ENCODE data around the gene TMEM203. TPM values are rescaled to one million over a fixed set of nuclear protein-coding genes. Genes with fewer than 3 reads are reported as not detected.

TMEM203 gene
- total and polyA plus RNA-seq, 2 of the 13 experiments (the other 11 are each of a cell fraction or from before 2014, with no cell fraction given): 23.4 to 36.7 TPM

- POLR2A ChIA-PET: interaction anchor here (1.9 kb wide), 1 partner anchor 29 kb away, joined by 6 read pairs; no protein-coding TSS in a partner anchor
- intact Hi-C loops (cut with micrococcal nuclease; ENCODE audit: unreplicated experiment): no loop called here
- no peak overlapping the region for H2AFZ ChIP-seq (ENCODE audit: low read length)
- FAIRE-seq (no peak), DNase-seq (ENCODE audit: low spot score) (no peak), ATAC-seq (no peak)
- H3K4me1 ChIP-seq (ENCODE audit: insufficient read depth, low read length): peaks cover 57% of the 10 kb centered on the region
- no peaks in the 10 kb centered on the region for H3K9me3 ChIP-seq (ENCODE audit: low read length)
- in situ Hi-C loops (cut with HindIII; ENCODE audit: extremely low pct_ligation_motif_present, low pct_unique_long_range_greater_than_20kb): no loop called here
- H3K36me3 ChIP-seq (replicated peaks in 1 of 2; ENCODE audit: control insufficient read depth in 1 of 2, insufficient read depth in 2 of 2, low read length in 2 of 2): peaks cover 9 to 14% of the 10 kb centered on the region in 2 experiments; a peak in 3 of 5 replicates
- no TSS peak for BruUV-seq (replicated peaks)
- no peak overlapping the region for H3K9ac ChIP-seq (ENCODE audit: insufficient read depth, low read depth, low read length)
- no peaks in the 10 kb centered on the region; the same call in 1 of the 2 replicates for H4K20me1 ChIP-seq (ENCODE audit: insufficient read depth, low read length)
- 100% methylated on average over 7 of the region's 14 CpGs for WGBS (ENCODE audit: low lambda C conversion rate)
- CTCF ChIA-PET (ENCODE audit: low intra/inter-chr PET ratio, low total read pairs): no interaction called here
- no peak overlapping the region for H3K4me3 ChIP-seq (replicated peaks in 1 of 3; ENCODE audit: insufficient read depth in 1 of 3, low read depth in 2 of 3, low read length in 3 of 3)
- peaks cover 46% of the 10 kb centered on the region for H3K79me2 ChIP-seq (ENCODE audit: insufficient read depth, low read length)
- no peaks in the 10 kb centered on the region for H3K27me3 ChIP-seq (ENCODE audit: control insufficient read depth in 1 of 2, insufficient read depth in 2 of 2, low read length in 2 of 2)
- no peak overlapping the region for H3K27ac ChIP-seq (ENCODE audit: extremely low read length, insufficient read depth, low read length)
- peak; percentile 28 for TF ChIP-seq AGO2 (optimal IDR thresholded peaks at IDR 0.05; ENCODE audit: low read depth, low read length)
- TF ChIP-seq TSC22D2 (CRISPR knock-in tag; IDR thresholded peaks at IDR 0.05; ENCODE audit: borderline replicate concordance): no peak
- no peak overlapping the region for H3K4me2 ChIP-seq (ENCODE audit: low read depth, low read length)
Measured at GRCh38 chr9:137193771-137194170, 11.7 kb downstream of the TMEM203 start.

- ATAC-seq: no peak
- no peak overlapping the region for H3K27ac ChIP-seq (ENCODE audit: extremely low read length, insufficient read depth, low read length)
- no TSS peak for BruUV-seq (replicated peaks)
- no peak overlapping the region for H3K9ac ChIP-seq (ENCODE audit: insufficient read depth, low read depth, low read length)
- peaks cover 48% of the 10 kb centered on the region for H3K4me1 ChIP-seq (ENCODE audit: insufficient read depth, low read length)
- H3K4me2 ChIP-seq (ENCODE audit: low read depth, low read length): no peak overlapping the region
- in situ Hi-C loops (cut with HindIII; ENCODE audit: extremely low pct_ligation_motif_present, low pct_unique_long_range_greater_than_20kb) (no loop called here), intact Hi-C loops (cut with micrococcal nuclease; ENCODE audit: unreplicated experiment) (no loop called here)
- no peak overlapping the region for H2AFZ ChIP-seq (ENCODE audit: low read length)
- ChIA-PET CTCF (ENCODE audit: low intra/inter-chr PET ratio, low total read pairs) (no interaction called here), POLR2A (interaction anchor here (1.1 to 1.9 kb wide), 2 partner anchors 8 to 30 kb away, joined by 5 to 6 read pairs; partner anchors contain the start of gene TPRN)
- no peaks in the 10 kb centered on the region for H3K9me3 ChIP-seq (ENCODE audit: low read length)
- no peak overlapping the region for H3K4me3 ChIP-seq (replicated peaks in 1 of 3; ENCODE audit: insufficient read depth in 1 of 3, low read depth in 2 of 3, low read length in 3 of 3)
- H4K20me1 ChIP-seq (ENCODE audit: insufficient read depth, low read length): no peaks in the 10 kb centered on the region; the same call in 1 of the 2 replicates
- H3K27me3 ChIP-seq (ENCODE audit: control insufficient read depth in 1 of 2, insufficient read depth in 2 of 2, low read length in 2 of 2): no peaks in the 10 kb centered on the region
- no peak for FAIRE-seq
- peaks cover 40% of the 10 kb centered on the region for H3K79me2 ChIP-seq (ENCODE audit: insufficient read depth, low read length)
- peaks cover 9 to 14% of the 10 kb centered on the region in 2 experiments; a peak in 3 of 5 replicates for H3K36me3 ChIP-seq (replicated peaks in 1 of 2; ENCODE audit: control insufficient read depth in 1 of 2, insufficient read depth in 2 of 2, low read length in 2 of 2)
- WGBS (ENCODE audit: low lambda C conversion rate): 100% methylated on average over 1 of the region's 2 CpGs
- no peak for DNase-seq (ENCODE audit: low spot score)
- TF ChIP-seq SP140L (CRISPR knock-in tag; IDR thresholded peaks at IDR 0.05; ENCODE audit: borderline replicate concordance) (no peak), ZNF646 (CRISPR knock-in tag; IDR thresholded peaks at IDR 0.05) (no peak), ZNF503 (CRISPR knock-in tag; IDR thresholded peaks at IDR 0.05) (no peak), ZNF512 (CRISPR knock-in tag; IDR thresholded peaks at IDR 0.05) (no peak), ZNF776 (CRISPR knock-in tag; IDR thresholded peaks at IDR 0.05) (no peak)
Measured at GRCh38 chr9:137192859-137193258, 12.6 kb downstream of the TMEM203 start.
